GM12891 (cell line): ENCODE measurements around the gene NDRG3.

Source experiments
- PAX5 ChIP-seq: IDR thresholded peaks from 2 replicates; pipeline ENCODE4 v1.6.1; 2011; ENCODE audit warnings: low read length, moderate library complexity, mild to moderate bottlenecking; ENCODE audit not compliant: insufficient read depth, severe bottlenecking
- POLR2A ChIP-seq: IDR thresholded peaks from 2 replicates; pipeline ENCODE4 v1.6.1; 2011; ENCODE audit warnings: low read depth, low read length, control low read depth
- POLR2AphosphoS5 ChIP-seq: IDR thresholded peaks from 2 replicates; pipeline ENCODE4 v1.6.1; 2011; ENCODE audit warnings: low read depth, low read length, control low read depth
- POU2F2 ChIP-seq: IDR thresholded peaks from 2 replicates; pipeline ENCODE4 v1.6.1; 2011; ENCODE audit warnings: low read depth, mild to moderate bottlenecking, control low read depth, low read length, moderate library complexity
- TAF1 ChIP-seq: IDR thresholded peaks from 2 replicates; pipeline ENCODE4 v1.6.1; 2011; ENCODE audit warnings: low read depth, low read length, control low read depth

GRCh38 chr20:36614781-36615557, 130.9 kb downstream of the NDRG3 start:
- TF ChIP-seq TAF1: no peak
- no peak for TF ChIP-seq POLR2A
- TF ChIP-seq POLR2AphosphoS5: no peak
- TF ChIP-seq PAX5: no peak
- TF ChIP-seq POU2F2: no peak
